Activated CD8-positive, alpha-beta memory T cell treated with anti-CD3 and anti-CD28 coated beads, Interleukin-2, amount 50 U/mL, for 48 hours (primary cell): ENCODE measurements around the gene TMUB2.
"Not testable (repeated sequence)": the region's sequence is repeated elsewhere in the genome, so short reads cannot be mapped to it uniquely, and the experiment has no call there.

Experiments used
- DNase-seq: peaks from one replicate; pipeline ENCODE4 v3.0.0-alpha.2; 2020

Gene TMUB2

GRCh38 chr17:44186307-44187130 is at the start of gene TMUB2:
Gene TMUB2, plus strand, starts transcription at chr17:44186972. Its CDS starts 737 bp downstream, at chr17:44187709.
- DNase-seq = peak; percentile 99

DNA sequence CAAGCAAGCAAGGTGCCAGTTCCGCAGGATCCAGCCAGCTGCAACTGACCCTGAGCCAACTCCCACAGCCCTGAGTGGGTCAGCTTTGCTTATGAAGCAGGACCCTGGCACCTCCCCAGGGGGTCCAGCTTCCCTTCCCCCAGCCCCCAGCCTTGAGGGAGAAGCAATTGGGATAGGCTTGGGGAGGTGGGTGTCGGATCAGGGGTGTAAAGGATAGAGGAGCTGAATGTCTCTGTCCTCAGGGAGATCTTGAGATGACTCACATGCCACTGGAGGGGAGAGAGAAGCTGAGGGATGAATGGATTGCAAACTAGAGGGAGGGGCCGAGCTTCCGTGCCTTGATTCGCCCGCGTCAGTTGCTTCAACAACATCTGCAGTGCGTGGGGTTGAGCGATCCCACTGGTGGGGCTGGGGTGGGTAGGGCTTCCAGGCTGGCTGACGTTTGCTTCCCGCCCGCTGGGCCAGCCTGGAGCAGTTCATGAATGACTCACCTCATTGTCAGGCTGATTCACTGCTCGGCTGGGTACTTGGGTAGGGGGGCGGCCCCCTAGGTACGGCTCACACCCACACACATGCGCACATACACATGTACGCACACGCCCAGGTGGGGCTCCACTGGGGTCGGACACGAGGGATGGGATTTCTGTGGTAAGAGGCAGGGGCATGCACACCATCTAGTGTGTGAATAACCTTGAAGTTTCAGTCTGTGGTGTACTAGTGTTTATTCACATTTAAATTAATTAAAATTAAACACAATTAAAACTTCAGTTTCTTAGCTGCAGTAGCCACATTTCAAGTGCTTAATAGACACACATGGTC is 48.7 kb upstream of the TMUB2 start:
- peak; percentile 83 for DNase-seq

- not testable (repeated sequence) for DNase-seq
These were observed 42.9 kb upstream of the TMUB2 start for GRCh38 chr17:44143921-44144320.

GRCh38 chr17:44144966-44145739 is 41.6 kb upstream of the TMUB2 start:
- no peak for DNase-seq

- no peak for DNase-seq
These were observed 40.1 kb upstream of the TMUB2 start for GRCh38 chr17:44146375-44147346.

- no peak for DNase-seq
These were observed 39.0 kb upstream of the TMUB2 start for GRCh38 chr17:44147812-44148211.

- not testable (repeated sequence) for DNase-seq
These were observed 37.7 kb upstream of the TMUB2 start for GRCh38 chr17:44149066-44149465.

GRCh38 chr17:44149750-44150329 is 36.9 kb upstream of the TMUB2 start:
- DNase-seq = no peak

DNA sequence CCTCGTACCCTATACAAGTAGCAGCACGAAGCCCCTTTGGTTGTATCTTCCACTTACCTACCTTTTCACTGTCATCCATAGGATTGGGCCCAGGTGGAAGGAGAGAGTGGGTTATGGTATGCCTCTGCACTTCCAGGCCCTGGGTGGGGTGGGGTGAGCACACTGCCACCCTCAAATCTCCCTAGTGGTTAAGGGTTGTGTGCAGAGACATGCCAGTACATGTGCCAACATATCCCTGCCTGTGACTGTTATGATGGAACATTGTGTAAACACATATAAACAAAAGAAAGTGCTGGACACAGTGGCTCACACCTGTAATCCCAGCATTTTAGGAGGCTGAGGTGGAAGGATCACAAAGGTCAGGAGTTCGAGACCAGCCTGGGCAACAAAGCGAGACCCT is 33.9 kb upstream of the TMUB2 start:
- no peak for DNase-seq

- no peak for DNase-seq
These were observed 31.3 kb upstream of the TMUB2 start for GRCh38 chr17:44155488-44155887.

GRCh38 chr17:44159519-44160210 is 27.1 kb upstream of the TMUB2 start:
- no peak for DNase-seq

DNA sequence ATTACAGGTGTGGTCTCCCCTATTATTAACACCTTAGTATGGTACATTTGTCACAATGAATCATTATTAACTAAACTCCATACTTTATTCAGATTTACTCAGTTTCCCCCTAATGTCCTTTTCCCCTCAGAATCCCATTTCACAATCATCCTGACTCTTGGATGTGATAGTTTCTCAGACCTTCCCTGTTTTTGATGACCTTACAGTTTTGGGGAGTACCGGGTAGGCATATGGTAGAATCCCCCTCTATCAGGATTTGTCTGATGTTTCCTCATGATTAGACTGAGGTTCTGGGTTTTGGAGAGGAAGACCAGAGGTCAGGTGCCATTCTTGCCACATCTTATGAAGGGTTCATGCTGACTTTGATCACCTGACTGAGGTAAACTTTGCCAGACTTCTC is 22.3 kb upstream of the TMUB2 start:
- no peak for DNase-seq

GRCh38 chr17:44167181-44167861 is 19.5 kb upstream of the TMUB2 start:
- no peak for DNase-seq

DNA sequence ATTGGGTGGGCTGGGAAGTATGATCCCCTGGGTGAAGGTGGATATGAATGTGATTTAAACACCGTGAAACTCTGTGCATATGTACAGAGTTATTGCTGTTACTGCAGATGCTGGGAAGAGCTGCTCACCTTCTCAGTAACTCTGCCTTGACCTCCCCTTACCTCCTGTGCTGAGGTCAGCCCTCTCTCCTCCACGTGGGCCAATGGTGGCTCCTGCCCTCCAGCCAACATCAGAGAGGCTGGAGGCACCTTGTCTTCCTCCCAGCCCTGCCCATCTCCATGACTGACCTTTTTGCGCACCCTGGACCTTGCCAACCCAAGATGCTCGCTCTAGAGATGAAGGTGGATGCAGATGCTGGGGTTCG is 16.7 kb upstream of the TMUB2 start:
- no peak for DNase-seq

- no peak for DNase-seq
These were observed 16.1 kb upstream of the TMUB2 start, which contains the start of gene ASB16 for GRCh38 chr17:44170499-44171201. Gene ASB16, plus strand, starts transcription at chr17:44170704. Its CDS starts 86 bp downstream, at chr17:44170790.

GRCh38 chr17:44171931-44172455 is 14.8 kb upstream of the TMUB2 start:
- DNase-seq = no peak

DNA sequence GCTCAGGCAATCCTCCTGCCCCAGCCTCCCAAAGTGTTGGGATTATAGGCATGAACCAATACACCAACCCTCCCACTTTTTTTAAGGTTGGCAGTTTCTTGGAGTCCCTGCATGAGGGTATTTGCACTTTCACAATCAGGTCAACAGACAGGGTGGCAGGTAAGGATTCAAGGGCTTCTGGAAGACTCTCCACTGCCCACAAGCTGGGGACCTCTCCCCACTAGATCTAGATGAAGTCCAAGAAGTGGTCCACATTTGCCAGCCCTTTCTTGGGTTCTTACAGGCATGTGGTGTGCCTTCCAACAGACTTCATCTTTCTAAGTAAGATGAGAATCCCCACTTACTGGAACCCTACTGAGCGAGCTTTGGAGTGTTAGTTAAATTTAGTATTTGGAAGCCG is 12.3 kb upstream of the TMUB2 start:
- DNase-seq = no peak

- no peak for DNase-seq
These were observed 10.5 kb upstream of the TMUB2 start for GRCh38 chr17:44176257-44176656.
